Measurements from ENCODE around the gene JMJD1C.

JMJD1C gene

GRCh38 chr10:63252095-63252762, 213.5 kb downstream of the JMJD1C start:
- Histone ChIP-seq H3K36me3 (ENCODE audit: control insufficient read depth, low read length) (peaks cover 35% of the 10 kb centered on the region), H3K4me2 (ENCODE audit: low read length) (no peak overlapping the region), H3K4me1 (ENCODE audit: control insufficient read depth, low read length) (peaks cover 28% of the 10 kb centered on the region), H3K4me3 (ENCODE audit: low read length) (no peak overlapping the region), H3K9me3 (ENCODE audit: control insufficient read depth, insufficient read depth, low read length) (no peaks in the 10 kb centered on the region), H3K27me3 (ENCODE audit: control insufficient read depth, low read length) (no peaks in the 10 kb centered on the region), H3K79me2 (ENCODE audit: control insufficient read depth, low read length) (peaks cover 100% of the 10 kb centered on the region), H3K27ac (ENCODE audit: low read depth, low read length) (no peak overlapping the region), H4K20me1 (ENCODE audit: control insufficient read depth, insufficient read depth, low read depth, low read length) (peaks cover 32% of the 10 kb centered on the region), H3F3A (ENCODE audit: control insufficient read depth, insufficient read depth) (peaks cover 4% of the 10 kb centered on the region; the same call in 1 of the 2 replicates), H3K9me2 (replicated peaks; ENCODE audit: control insufficient read depth, low read length) (no peaks in the 10 kb centered on the region)
- TF ChIP-seq EZH2phosphoT487 (IDR thresholded peaks at IDR 0.05; ENCODE audit: borderline replicate concordance, low read length) (no peak), CTCF (IDR thresholded peaks at IDR 0.05; ENCODE audit: low read depth, low read length, poor library complexity, severe bottlenecking) (no peak)

- TF ChIP-seq EZH2phosphoT487 (IDR thresholded peaks at IDR 0.05; ENCODE audit: borderline replicate concordance, low read length): no peak
Observed at GRCh38 chr10:63250032-63250431, 215.7 kb downstream of the JMJD1C start.

GRCh38 chr10:63247771-63248170, 218.0 kb downstream of the JMJD1C start:
- no peak for TF ChIP-seq CTCF (IDR thresholded peaks at IDR 0.05; ENCODE audit: low read depth, low read length, poor library complexity, severe bottlenecking)
- no peak for TF ChIP-seq EZH2phosphoT487 (IDR thresholded peaks at IDR 0.05; ENCODE audit: borderline replicate concordance, low read length)
- peaks cover 36% of the 10 kb centered on the region for H3K4me1 ChIP-seq (ENCODE audit: control insufficient read depth, low read length)
- no peaks in the 10 kb centered on the region for H3K9me2 ChIP-seq (replicated peaks; ENCODE audit: control insufficient read depth, low read length)
- H3F3A ChIP-seq (ENCODE audit: control insufficient read depth, insufficient read depth): peaks cover 6% of the 10 kb centered on the region; the same call in 1 of the 2 replicates
- H3K4me2 ChIP-seq (ENCODE audit: low read length): no peak overlapping the region
- peaks cover 27% of the 10 kb centered on the region for H4K20me1 ChIP-seq (ENCODE audit: control insufficient read depth, insufficient read depth, low read depth, low read length)
- H3K4me3 ChIP-seq (ENCODE audit: low read length): no peak overlapping the region
- no peaks in the 10 kb centered on the region for H3K9me3 ChIP-seq (ENCODE audit: control insufficient read depth, insufficient read depth, low read length)
- peaks cover 28% of the 10 kb centered on the region for H3K36me3 ChIP-seq (ENCODE audit: control insufficient read depth, low read length)
- H3K27ac ChIP-seq (ENCODE audit: low read depth, low read length): no peak overlapping the region
- H3K79me2 ChIP-seq (ENCODE audit: control insufficient read depth, low read length): peaks cover 98% of the 10 kb centered on the region
- H3K27me3 ChIP-seq (ENCODE audit: control insufficient read depth, low read length): no peaks in the 10 kb centered on the region

More at GRCh38 chr10:63250032-63250431, 215.7 kb downstream of the JMJD1C start:
- Histone ChIP-seq H3K27me3 (ENCODE audit: control insufficient read depth, low read length) (no peaks in the 10 kb centered on the region), H3K9me3 (ENCODE audit: control insufficient read depth, insufficient read depth, low read length) (no peaks in the 10 kb centered on the region), H3F3A (ENCODE audit: control insufficient read depth, insufficient read depth) (peaks cover 6% of the 10 kb centered on the region; the same call in 1 of the 2 replicates), H3K79me2 (ENCODE audit: control insufficient read depth, low read length) (peaks cover 100% of the 10 kb centered on the region), H3K9me2 (replicated peaks; ENCODE audit: control insufficient read depth, low read length) (no peaks in the 10 kb centered on the region), H3K27ac (ENCODE audit: low read depth, low read length) (no peak overlapping the region), H3K4me2 (ENCODE audit: low read length) (no peak overlapping the region), H3K4me3 (ENCODE audit: low read length) (no peak overlapping the region), H3K4me1 (ENCODE audit: control insufficient read depth, low read length) (peaks cover 16% of the 10 kb centered on the region), H4K20me1 (ENCODE audit: control insufficient read depth, insufficient read depth, low read depth, low read length) (peaks cover 21% of the 10 kb centered on the region; the same call in 1 of the 2 replicates), H3K36me3 (ENCODE audit: control insufficient read depth, low read length) (peaks cover 35% of the 10 kb centered on the region)

GRCh38 chr10:63246356-63246755, 219.4 kb downstream of the JMJD1C start:
- Histone ChIP-seq H3K4me2 (ENCODE audit: low read length) (no peak overlapping the region), H3K79me2 (ENCODE audit: control insufficient read depth, low read length) (peaks cover 97% of the 10 kb centered on the region), H3F3A (ENCODE audit: control insufficient read depth, insufficient read depth) (peaks cover 14% of the 10 kb centered on the region), H3K4me3 (ENCODE audit: low read length) (no peak overlapping the region), H3K27ac (ENCODE audit: low read depth, low read length) (no peak overlapping the region), H3K27me3 (ENCODE audit: control insufficient read depth, low read length) (no peaks in the 10 kb centered on the region), H3K36me3 (ENCODE audit: control insufficient read depth, low read length) (peaks cover 14% of the 10 kb centered on the region), H3K9me3 (ENCODE audit: control insufficient read depth, insufficient read depth, low read length) (no peaks in the 10 kb centered on the region), H3K9me2 (replicated peaks; ENCODE audit: control insufficient read depth, low read length) (no peaks in the 10 kb centered on the region), H3K4me1 (ENCODE audit: control insufficient read depth, low read length) (peaks cover 45% of the 10 kb centered on the region), H4K20me1 (ENCODE audit: control insufficient read depth, insufficient read depth, low read depth, low read length) (peaks cover 30% of the 10 kb centered on the region)
- TF ChIP-seq EZH2phosphoT487 (IDR thresholded peaks at IDR 0.05; ENCODE audit: borderline replicate concordance, low read length) (no peak), CTCF (IDR thresholded peaks at IDR 0.05; ENCODE audit: low read depth, low read length, poor library complexity, severe bottlenecking) (no peak)
